ENCODE measurements around the gene GPLD1.

- TF ChIP-seq SNAI2 (CRISPR knock-in tag; IDR thresholded peaks at IDR 0.05) (no peak), ZFP3 (CRISPR knock-in tag; IDR thresholded peaks at IDR 0.05) (no peak), ZNF70 (CRISPR knock-in tag; IDR thresholded peaks at IDR 0.05) (no peak)
Measured at GRCh38 chr6:24504649-24505586, 15.5 kb upstream of the GPLD1 start.
